SK-N-SH (cell line): ENCODE measurements around the gene STIM2. TPM values are rescaled to one million over a fixed set of nuclear protein-coding genes. Genes with fewer than 3 reads are reported as not detected.
A peak's percentile ranks its signal among the peaks of the same experiment; 100 is the strongest.

Experiments used
- CTCF ChIA-PET: fragments of 300-600, 350-600 bp; formaldehyde crosslinking; extraction: SDS; loops from one replicate; lab custom pipeline; 2021; lab: Yijun Ruan, JAX
- POLR2A ChIA-PET: fragments of 350-600 bp; sonication (Branson Sonifier 250); formaldehyde crosslinking; extraction: SDS; loops from one replicate; lab custom pipeline; 2020; ENCODE audit warnings: antibody characterized with exemption, inconsistent platforms; lab: Yijun Ruan, JAX
- DNase-seq: peaks from one replicate; pipeline ENCODE4 v3.0.0; 2012
- H2AFZ ChIP-seq: fragments of 200-600 bp; sonication (generic); 2 replicates; pipeline ENCODE4 v1.8.1; 2016; ENCODE audit warnings: antibody characterized with exemption, mild to moderate bottlenecking, low read depth
- H3F3A ChIP-seq: fragments of 200-600 bp; sonication (generic); replicated peaks from 2 replicates; pipeline ENCODE3; 2016; ENCODE audit warnings: antibody characterized with exemption, mild to moderate bottlenecking; ENCODE audit not compliant: insufficient read depth
- H3K27ac ChIP-seq, 2 experiments: fragments of 200-500 bp in 1 of 2; fragments of 200-600 bp in 1 of 2; sonication (Bioruptor generic) in 1 of 2; sonication (generic), shearing (Covaris generic) in 1 of 2; 2 replicates each; pipeline versions ENCODE4 v1.5.1 to v1.6.1; 2014 to 2016; ENCODE audit warnings: low read depth in 2 of 2, inconsistent platforms in 1 of 2, low read length in 1 of 2, mild to moderate bottlenecking in 1 of 2, mixed read lengths in 1 of 2
- H3K27me3 ChIP-seq: fragments of 200-600 bp; sonication (generic), shearing (Covaris generic); 2 replicates; pipeline ENCODE4 v1.6.1; 2016; ENCODE audit warnings: mixed run types; ENCODE audit not compliant: insufficient read depth
- H3K36me3 ChIP-seq, 2 experiments: fragments of 200-500 bp in 1 of 2; fragments of 200-600 bp in 1 of 2; sonication (Bioruptor generic) in 1 of 2; sonication (generic) in 1 of 2; replicated peaks in 1 of 2; 2 replicates each; pipeline versions ENCODE3 to v1.5.1; 2014 to 2016; ENCODE audit warnings: low read length in 1 of 2, mild to moderate bottlenecking in 1 of 2; ENCODE audit not compliant: insufficient read depth in 2 of 2, control insufficient read depth in 1 of 2
- H3K4me1 ChIP-seq, 2 experiments: fragments of 200-500 bp in 1 of 2; fragments of 200-600 bp in 1 of 2; sonication (Bioruptor generic) in 1 of 2; sonication (generic), shearing (Covaris generic) in 1 of 2; 2 replicates each; pipeline versions ENCODE4 v1.5.1 to v1.6.1; 2014 to 2016; ENCODE audit warnings: low read depth in 1 of 2, low read length in 1 of 2, mixed run types in 1 of 2; ENCODE audit not compliant: insufficient read depth in 2 of 2, control insufficient read depth in 1 of 2
- H3K4me2 ChIP-seq: fragments of 200-600 bp; sonication (generic), shearing (Covaris generic); 2 replicates; pipeline ENCODE4 v1.6.1; 2017; ENCODE audit warnings: mixed run types
- H3K4me3 ChIP-seq, 2 experiments: fragments of 200-500 bp in 1 of 2; fragments of 200-600 bp in 1 of 2; sonication (Bioruptor generic) in 1 of 2; sonication (generic), shearing (Covaris generic) in 1 of 2; 2 replicates each; pipeline versions ENCODE4 v1.5.1 to v1.8.1; 2014 to 2016; ENCODE audit warnings: low read depth in 2 of 2, inconsistent platforms in 1 of 2, low read length in 1 of 2, mild to moderate bottlenecking in 1 of 2, mixed read lengths in 1 of 2, moderate library complexity in 1 of 2
- H3K79me2 ChIP-seq: fragments of 200-600 bp; sonication (generic); 2 replicates; pipeline ENCODE4 v1.8.1; 2017; ENCODE audit warnings: mild to moderate bottlenecking; ENCODE audit not compliant: insufficient read depth
- H3K9ac ChIP-seq: fragments of 200-600 bp; sonication (generic); 2 replicates; pipeline ENCODE4 v1.6.1; 2017; ENCODE audit warnings: mixed run types
- H3K9me2 ChIP-seq: fragments of 200-600 bp; sonication (generic); 2 replicates; pipeline ENCODE4 v1.6.1; 2017; ENCODE audit warnings: mixed run types
- H3K9me3 ChIP-seq: fragments of 200-600 bp; sonication (generic); 2 replicates; pipeline ENCODE4 v1.6.1; 2017; ENCODE audit warnings: mixed run types, mild to moderate bottlenecking, moderate library complexity
- H4K20me1 ChIP-seq: fragments of 200-600 bp; sonication (generic); 2 replicates; pipeline ENCODE4 v1.6.1; 2017; ENCODE audit warnings: mild to moderate bottlenecking, mixed run types; ENCODE audit not compliant: insufficient read depth
- CHD2 ChIP-seq: fragments of 150-350 bp; IDR thresholded peaks from 2 replicates; pipeline ENCODE4 v1.6.1; 2018; ENCODE audit warnings: low read length; ENCODE audit not compliant: partially characterized antibody
- ELF1 ChIP-seq: IDR thresholded peaks from 2 replicates; pipeline ENCODE4 v1.4.0; 2012
- EP300 ChIP-seq, 2 experiments: IDR thresholded peaks; 2 replicates each; pipeline versions ENCODE4 v1.4.0 to v1.6.1; 2012; ENCODE audit warnings: borderline replicate concordance in 1 of 2, low read depth in 1 of 2, low read length in 1 of 2
- FOXJ3 ChIP-seq: sonication (generic); formaldehyde crosslinking; IDR thresholded peaks from 2 replicates; pipeline ENCODE4 v1.5.1; 2020; ENCODE audit warnings: mild to moderate bottlenecking, missing genetic modification reagents
- FOXM1 ChIP-seq: IDR thresholded peaks from 2 replicates; pipeline ENCODE4 v1.4.0; 2012; ENCODE audit warnings: low read depth, mild to moderate bottlenecking
- GABPA ChIP-seq: IDR thresholded peaks from 2 replicates; pipeline ENCODE4 v1.4.0; 2012; ENCODE audit warnings: low read depth, mild to moderate bottlenecking
- GATA2 ChIP-seq: sonication (generic); formaldehyde crosslinking; IDR thresholded peaks from 2 replicates; pipeline ENCODE4 v1.5.0; 2020; ENCODE audit warnings: mild to moderate bottlenecking, missing genetic modification reagents
- JUND ChIP-seq: IDR thresholded peaks from 2 replicates; pipeline ENCODE4 v1.4.0; 2012
- POLR2AphosphoS5 ChIP-seq: IDR thresholded peaks from 2 replicates; pipeline ENCODE4 v1.6.1; 2012; ENCODE audit warnings: low read depth, low read length
- RAD21 ChIP-seq: IDR thresholded peaks from 2 replicates; pipeline ENCODE4 v1.6.1; 2012; ENCODE audit warnings: mild to moderate bottlenecking, low read length
- RCOR1 ChIP-seq: fragments of 150-350 bp; IDR thresholded peaks from 2 replicates; pipeline ENCODE4 v1.6.1; 2017; ENCODE audit warnings: antibody characterized with exemption, low read length
- RFX5 ChIP-seq: IDR thresholded peaks from 2 replicates; pipeline ENCODE4 v1.6.1; 2012; ENCODE audit warnings: mild to moderate bottlenecking, improper control_type of control experiment, low read length
- RXRA ChIP-seq: IDR thresholded peaks from 2 replicates; pipeline ENCODE4 v1.4.0; 2012; ENCODE audit warnings: low read depth, mild to moderate bottlenecking, borderline replicate concordance
- SIN3A ChIP-seq: IDR thresholded peaks from 2 replicates; pipeline ENCODE4 v1.6.1; 2012; ENCODE audit warnings: low read depth, mild to moderate bottlenecking, low read length, moderate library complexity, borderline replicate concordance
- SMC3 ChIP-seq: IDR thresholded peaks from 2 replicates; pipeline ENCODE4 v1.6.1; 2012; ENCODE audit warnings: low read depth, low read length, improper control_type of control experiment
- TAF1 ChIP-seq: IDR thresholded peaks from 2 replicates; pipeline ENCODE4 v1.6.1; 2012; ENCODE audit warnings: low read depth, mild to moderate bottlenecking, low read length, moderate library complexity, borderline replicate concordance
- TEAD4 ChIP-seq: IDR thresholded peaks from 2 replicates; pipeline ENCODE4 v1.4.0; 2012; ENCODE audit warnings: mild to moderate bottlenecking, borderline replicate concordance; ENCODE audit not compliant: insufficient read depth
- YY1 ChIP-seq: IDR thresholded peaks from 2 replicates; pipeline ENCODE4 v1.4.0; 2012; ENCODE audit warnings: low read depth, mild to moderate bottlenecking
- WGBS: methylation state at CpG from one replicate; pipeline ENCODE4 v1.1.6; 2017; ENCODE audit warnings: low lambda C conversion rate; 5-methylcytosine and 5-hydroxymethylcytosine counted together
- polyA plus RNA-seq, 3 experiments: library from polyadenylated mRNA; depleted of rRNA; stranded (reverse); fragments of >200 nt; gene quantifications; 2 replicates each; pipeline ENCODE4 v1.2.3, GENCODE V29; 2012
- TF ChIP-seq, protein P1 (sequence below): IDR thresholded peaks from 2 replicates; pipeline ENCODE4; 2012
- TF ChIP-seq, protein P2 (sequence below): fragments of 200-600 bp; sonication (generic); IDR thresholded peaks from 2 replicates; pipeline ENCODE4 v1.6.1; 2017; ENCODE audit warnings: antibody characterized with exemption, mild to moderate bottlenecking, moderate library complexity
- TF ChIP-seq, protein P3 (sequence below): IDR thresholded peaks from 2 replicates; pipeline ENCODE4 v1.4.0; 2012; ENCODE audit warnings: low read depth, borderline replicate concordance
- TF ChIP-seq, protein P4 (sequence below): IDR thresholded peaks from 2 replicates; pipeline ENCODE4 v1.4.0; 2012; ENCODE audit warnings: low read depth
- TF ChIP-seq, protein P5 (sequence below): IDR thresholded peaks from 2 replicates; pipeline ENCODE4 v1.4.0; 2012; ENCODE audit warnings: low read depth, borderline replicate concordance
- TF ChIP-seq, protein P6 (sequence below): fragments of 150-350 bp; IDR thresholded peaks from 2 replicates; pipeline ENCODE4 v1.6.1; 2016; ENCODE audit warnings: mild to moderate bottlenecking, low read depth, low read length

The STIM2 gene
- polyA plus RNA-seq, 1 of the 3 experiments (the other 2 are of a cell fraction) = 14.7 TPM

DNA sequence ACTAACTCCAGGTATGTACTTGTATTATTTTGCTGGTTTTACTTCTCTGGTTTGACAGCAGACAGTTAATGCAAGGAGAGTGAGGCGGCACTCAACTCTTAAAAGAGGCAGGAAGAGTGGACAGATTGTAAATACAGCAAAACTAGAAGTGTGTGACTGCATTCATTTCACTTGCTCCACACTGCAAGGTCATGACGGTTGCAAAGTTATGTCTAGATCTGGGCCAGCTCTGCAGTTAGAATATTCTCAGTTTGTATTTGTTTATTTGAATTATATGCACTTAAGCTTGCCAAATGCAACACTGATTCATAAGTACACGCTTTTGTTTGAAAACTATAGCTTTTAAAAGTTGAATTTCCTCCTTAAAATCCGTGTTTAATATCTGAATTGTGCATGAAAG lies 148.9 kb downstream of the STIM2 start:
- no peak overlapping the region for H3K9ac ChIP-seq
- no peak overlapping the region for H3K4me3 ChIP-seq
- CTCF ChIA-PET = interaction anchor here (0.7 to 2.5 kb wide), 14 partner anchors 8 to 584 kb away, joined by 3 to 12 read pairs (median 4); partner anchors contain the start of gene STIM2

DNA sequence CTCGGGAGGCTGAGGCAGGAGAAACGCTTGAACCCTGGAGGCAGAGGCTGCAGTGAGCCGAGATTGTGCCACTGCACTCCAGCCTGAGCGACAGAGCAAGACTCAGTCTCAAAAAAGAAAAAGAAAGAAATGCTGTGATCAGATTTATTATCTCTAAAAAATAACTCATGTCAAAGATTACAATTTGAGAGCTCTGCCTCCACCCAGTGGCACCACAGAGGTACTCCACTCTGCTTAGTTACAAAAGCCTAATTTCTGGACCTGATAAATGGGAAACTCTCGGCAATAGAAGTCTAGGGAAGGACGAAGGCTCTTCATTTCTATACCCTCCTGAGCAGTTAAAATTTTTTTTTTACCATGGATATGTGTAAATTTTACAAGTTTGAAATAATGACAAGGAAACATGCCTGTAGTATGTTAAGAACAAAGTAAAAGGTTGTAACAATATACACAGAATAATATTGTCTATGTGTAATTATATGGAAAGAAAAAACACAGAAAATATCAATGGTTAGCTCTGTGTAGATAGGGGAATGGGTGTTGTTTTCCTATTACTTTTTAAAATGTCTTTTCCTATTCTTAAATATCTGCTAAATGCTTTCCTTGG lies 149.8 kb downstream of the STIM2 start:
- no peaks in the 10 kb centered on the region for H3K27me3 ChIP-seq
- H3K9ac ChIP-seq = no peak overlapping the region
- peaks cover 0 to 31% of the 10 kb centered on the region in 2 experiments; a peak in 3 of 4 replicates for H3K4me1 ChIP-seq
- no peaks in the 10 kb centered on the region for H3K9me3 ChIP-seq
- H4K20me1 ChIP-seq = no peaks in the 10 kb centered on the region
- 0 out of 2 replicates have a peak overlapping the region, but pooled peaks have one; percentile 43 for H3K4me2 ChIP-seq
- peak; percentile 54 for DNase-seq
- H3K27ac ChIP-seq = no peak overlapping the region
- H3K4me3 ChIP-seq = peak overlapping the region in 1 of 2 experiments; percentile 39; a peak in 1 of 4 replicates
- WGBS = 36% methylated on average over 6 of the region's 6 CpGs
- peaks cover 8% of the 10 kb centered on the region in 2 experiments for H3K36me3 ChIP-seq
- no peaks in the 10 kb centered on the region for H3K9me2 ChIP-seq
- H2AFZ ChIP-seq = no peak overlapping the region
- peaks cover 23% of the 10 kb centered on the region for H3F3A ChIP-seq
- no peaks in the 10 kb centered on the region for H3K79me2 ChIP-seq
- ChIA-PET POLR2A (no interaction called here), CTCF (interaction anchor here (0.7 to 2.5 kb wide), 24 partner anchors 9 to 594 kb away, joined by 3 to 12 read pairs (median 4); partner anchors contain the start of gene STIM2)
- TF ChIP-seq, protein P1, sequence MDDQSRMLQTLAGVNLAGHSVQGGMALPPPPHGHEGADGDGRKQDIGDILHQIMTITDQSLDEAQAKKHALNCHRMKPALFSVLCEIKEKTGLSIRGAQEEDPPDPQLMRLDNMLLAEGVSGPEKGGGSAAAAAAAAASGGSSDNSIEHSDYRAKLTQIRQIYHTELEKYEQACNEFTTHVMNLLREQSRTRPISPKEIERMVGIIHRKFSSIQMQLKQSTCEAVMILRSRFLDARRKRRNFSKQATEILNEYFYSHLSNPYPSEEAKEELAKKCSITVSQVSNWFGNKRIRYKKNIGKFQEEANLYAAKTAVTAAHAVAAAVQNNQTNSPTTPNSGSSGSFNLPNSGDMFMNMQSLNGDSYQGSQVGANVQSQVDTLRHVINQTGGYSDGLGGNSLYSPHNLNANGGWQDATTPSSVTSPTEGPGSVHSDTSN = 0 out of 2 replicates have a peak, but pooled peaks have one; percentile 32
- peak; percentile 93 for TF ChIP-seq RAD21
- no peak for TF ChIP-seq FOXM1
- TF ChIP-seq, protein P2, sequence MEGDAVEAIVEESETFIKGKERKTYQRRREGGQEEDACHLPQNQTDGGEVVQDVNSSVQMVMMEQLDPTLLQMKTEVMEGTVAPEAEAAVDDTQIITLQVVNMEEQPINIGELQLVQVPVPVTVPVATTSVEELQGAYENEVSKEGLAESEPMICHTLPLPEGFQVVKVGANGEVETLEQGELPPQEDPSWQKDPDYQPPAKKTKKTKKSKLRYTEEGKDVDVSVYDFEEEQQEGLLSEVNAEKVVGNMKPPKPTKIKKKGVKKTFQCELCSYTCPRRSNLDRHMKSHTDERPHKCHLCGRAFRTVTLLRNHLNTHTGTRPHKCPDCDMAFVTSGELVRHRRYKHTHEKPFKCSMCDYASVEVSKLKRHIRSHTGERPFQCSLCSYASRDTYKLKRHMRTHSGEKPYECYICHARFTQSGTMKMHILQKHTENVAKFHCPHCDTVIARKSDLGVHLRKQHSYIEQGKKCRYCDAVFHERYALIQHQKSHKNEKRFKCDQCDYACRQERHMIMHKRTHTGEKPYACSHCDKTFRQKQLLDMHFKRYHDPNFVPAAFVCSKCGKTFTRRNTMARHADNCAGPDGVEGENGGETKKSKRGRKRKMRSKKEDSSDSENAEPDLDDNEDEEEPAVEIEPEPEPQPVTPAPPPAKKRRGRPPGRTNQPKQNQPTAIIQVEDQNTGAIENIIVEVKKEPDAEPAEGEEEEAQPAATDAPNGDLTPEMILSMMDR = peak; percentile 94
- no peak for TF ChIP-seq ELF1
- TF ChIP-seq SMC3 = peak; percentile 79
- TF ChIP-seq YY1 = no peak
- TF ChIP-seq, protein P3, sequence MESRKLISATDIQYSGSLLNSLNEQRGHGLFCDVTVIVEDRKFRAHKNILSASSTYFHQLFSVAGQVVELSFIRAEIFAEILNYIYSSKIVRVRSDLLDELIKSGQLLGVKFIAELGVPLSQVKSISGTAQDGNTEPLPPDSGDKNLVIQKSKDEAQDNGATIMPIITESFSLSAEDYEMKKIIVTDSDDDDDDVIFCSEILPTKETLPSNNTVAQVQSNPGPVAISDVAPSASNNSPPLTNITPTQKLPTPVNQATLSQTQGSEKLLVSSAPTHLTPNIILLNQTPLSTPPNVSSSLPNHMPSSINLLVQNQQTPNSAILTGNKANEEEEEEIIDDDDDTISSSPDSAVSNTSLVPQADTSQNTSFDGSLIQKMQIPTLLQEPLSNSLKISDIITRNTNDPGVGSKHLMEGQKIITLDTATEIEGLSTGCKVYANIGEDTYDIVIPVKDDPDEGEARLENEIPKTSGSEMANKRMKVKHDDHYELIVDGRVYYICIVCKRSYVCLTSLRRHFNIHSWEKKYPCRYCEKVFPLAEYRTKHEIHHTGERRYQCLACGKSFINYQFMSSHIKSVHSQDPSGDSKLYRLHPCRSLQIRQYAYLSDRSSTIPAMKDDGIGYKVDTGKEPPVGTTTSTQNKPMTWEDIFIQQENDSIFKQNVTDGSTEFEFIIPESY = no peak
- no peak for TF ChIP-seq CHD2
- TF ChIP-seq RFX5 = no peak
- no peak for TF ChIP-seq GABPA
- no peak for TF ChIP-seq SIN3A
- TF ChIP-seq, protein P4, sequence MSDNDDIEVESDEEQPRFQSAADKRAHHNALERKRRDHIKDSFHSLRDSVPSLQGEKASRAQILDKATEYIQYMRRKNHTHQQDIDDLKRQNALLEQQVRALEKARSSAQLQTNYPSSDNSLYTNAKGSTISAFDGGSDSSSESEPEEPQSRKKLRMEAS = no peak
- no peak for TF ChIP-seq RXRA
- TF ChIP-seq, protein P5, sequence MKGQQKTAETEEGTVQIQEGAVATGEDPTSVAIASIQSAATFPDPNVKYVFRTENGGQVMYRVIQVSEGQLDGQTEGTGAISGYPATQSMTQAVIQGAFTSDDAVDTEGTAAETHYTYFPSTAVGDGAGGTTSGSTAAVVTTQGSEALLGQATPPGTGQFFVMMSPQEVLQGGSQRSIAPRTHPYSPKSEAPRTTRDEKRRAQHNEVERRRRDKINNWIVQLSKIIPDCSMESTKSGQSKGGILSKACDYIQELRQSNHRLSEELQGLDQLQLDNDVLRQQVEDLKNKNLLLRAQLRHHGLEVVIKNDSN = no peak
- no peak for TF ChIP-seq POLR2AphosphoS5

More for the DNA sequence above, 148.9 kb downstream of the STIM2 start:
- 91% methylated on average over 4 of the region's 4 CpGs for WGBS
- H2AFZ ChIP-seq = no peak overlapping the region
- H3K9me2 ChIP-seq = no peaks in the 10 kb centered on the region
- peaks cover 31% of the 10 kb centered on the region for H3F3A ChIP-seq
- peaks cover 0 to 40% of the 10 kb centered on the region in 2 experiments; a peak in 3 of 4 replicates for H3K4me1 ChIP-seq
- H3K27ac ChIP-seq = no peak overlapping the region
- H3K79me2 ChIP-seq = no peaks in the 10 kb centered on the region
- TF ChIP-seq, protein P6, sequence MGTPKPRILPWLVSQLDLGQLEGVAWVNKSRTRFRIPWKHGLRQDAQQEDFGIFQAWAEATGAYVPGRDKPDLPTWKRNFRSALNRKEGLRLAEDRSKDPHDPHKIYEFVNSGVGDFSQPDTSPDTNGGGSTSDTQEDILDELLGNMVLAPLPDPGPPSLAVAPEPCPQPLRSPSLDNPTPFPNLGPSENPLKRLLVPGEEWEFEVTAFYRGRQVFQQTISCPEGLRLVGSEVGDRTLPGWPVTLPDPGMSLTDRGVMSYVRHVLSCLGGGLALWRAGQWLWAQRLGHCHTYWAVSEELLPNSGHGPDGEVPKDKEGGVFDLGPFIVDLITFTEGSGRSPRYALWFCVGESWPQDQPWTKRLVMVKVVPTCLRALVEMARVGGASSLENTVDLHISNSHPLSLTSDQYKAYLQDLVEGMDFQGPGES = no peak
- TF ChIP-seq EP300 (IDR thresholded peaks at IDR 0.05; ENCODE audit: borderline replicate concordance in 1 of 2, low read depth in 1 of 2, low read length in 1 of 2) (no peak), TEAD4 (no peak), SIN3A (no peak), GATA2 (CRISPR knock-in tag) (no peak), RCOR1 (no peak), FOXJ3 (CRISPR knock-in tag) (no peak), JUND (no peak), TAF1 (no peak)
- POLR2A ChIA-PET = no interaction called here
- no peaks in the 10 kb centered on the region for H4K20me1 ChIP-seq
- H3K9me3 ChIP-seq = no peaks in the 10 kb centered on the region
- H3K36me3 ChIP-seq = peaks cover 2 to 8% of the 10 kb centered on the region in 2 experiments
- DNase-seq = no peak
- 0 out of 2 replicates have a peak overlapping the region, but pooled peaks have one; percentile 43 for H3K4me2 ChIP-seq
- no peaks in the 10 kb centered on the region for H3K27me3 ChIP-seq
